Measurements from ENCODE around the gene CDH13. TPM values are rescaled to one million over a fixed set of nuclear protein-coding genes. Genes with fewer than 3 reads are reported as not detected.
A peak's percentile ranks its signal among the peaks of the same experiment; 100 is the strongest.

CDH13 gene
- total RNA-seq, 1 donor from 2014 or later: 25.7 TPM

GRCh38 chr16:83351846-83352245 is 725.1 kb downstream of the CDH13 start:
- DNase-seq (ENCODE audit: low spot score in 2 of 2): no peak
- no peak for FAIRE-seq

- DNase-seq (ENCODE audit: low spot score in 2 of 2) (no peak), FAIRE-seq (no peak)
Observed at GRCh38 chr16:83353241-83353640, 726.5 kb downstream of the CDH13 start.

GRCh38 chr16:83354015-83354414 is 727.2 kb downstream of the CDH13 start:
- FAIRE-seq: no peak

GRCh38 chr16:83355570-83356218 is 728.9 kb downstream of the CDH13 start:
- FAIRE-seq: no peak

More at GRCh38 chr16:83354015-83354414, 727.2 kb downstream of the CDH13 start:
- no peak for DNase-seq (ENCODE audit: low spot score in 2 of 2)

GRCh38 chr16:83356266-83356665 is 729.5 kb downstream of the CDH13 start:
- DNase-seq (ENCODE audit: low spot score in 2 of 2) (peak; percentile 8 to 29), FAIRE-seq (no peak)

More at GRCh38 chr16:83355570-83356218, 728.9 kb downstream of the CDH13 start:
- no peak for DNase-seq (ENCODE audit: low spot score in 2 of 2)

DNA sequence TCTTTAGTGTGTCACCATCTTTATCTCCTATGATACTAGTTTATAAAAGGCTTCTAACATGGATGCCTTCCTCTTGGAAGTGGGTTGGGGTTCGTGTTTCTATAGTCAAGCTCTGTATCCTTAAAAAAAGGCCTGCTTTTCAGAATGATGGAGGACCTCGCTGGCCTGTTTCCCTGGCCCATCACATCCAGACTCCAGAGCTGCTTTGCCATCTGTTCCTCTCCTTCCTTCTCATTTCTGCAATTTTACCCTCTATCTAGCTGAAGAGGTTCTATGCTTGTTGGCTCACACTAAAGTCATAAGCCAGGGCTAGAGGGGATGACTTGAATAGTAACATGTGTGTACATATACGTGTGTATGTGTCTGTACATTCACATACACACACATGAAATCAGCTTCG is 730.2 kb downstream of the CDH13 start:
- DNase-seq (ENCODE audit: low spot score in 2 of 2) (no peak), FAIRE-seq (no peak)

DNA sequence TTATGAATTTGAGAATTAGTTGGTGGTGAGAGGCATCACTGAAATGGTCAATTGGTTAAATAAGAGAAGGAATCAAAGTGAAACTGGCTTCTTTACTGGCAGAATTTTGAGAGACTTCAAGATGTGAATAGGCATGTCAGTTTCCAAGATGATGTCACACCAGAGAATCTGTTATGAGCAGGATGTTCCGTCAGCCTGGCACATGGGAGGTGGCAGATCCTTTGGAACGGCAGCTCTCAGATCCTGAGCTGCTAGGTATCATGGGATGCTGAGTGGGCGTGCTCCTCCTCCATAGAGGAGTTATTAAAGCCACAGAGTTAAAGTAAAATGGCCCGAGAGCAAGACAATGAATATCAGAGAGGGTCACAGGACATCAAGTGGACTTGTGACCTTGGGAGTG is 736.8 kb downstream of the CDH13 start:
- DNase-seq (ENCODE audit: low spot score in 2 of 2) (no peak), FAIRE-seq (no peak)

DNA sequence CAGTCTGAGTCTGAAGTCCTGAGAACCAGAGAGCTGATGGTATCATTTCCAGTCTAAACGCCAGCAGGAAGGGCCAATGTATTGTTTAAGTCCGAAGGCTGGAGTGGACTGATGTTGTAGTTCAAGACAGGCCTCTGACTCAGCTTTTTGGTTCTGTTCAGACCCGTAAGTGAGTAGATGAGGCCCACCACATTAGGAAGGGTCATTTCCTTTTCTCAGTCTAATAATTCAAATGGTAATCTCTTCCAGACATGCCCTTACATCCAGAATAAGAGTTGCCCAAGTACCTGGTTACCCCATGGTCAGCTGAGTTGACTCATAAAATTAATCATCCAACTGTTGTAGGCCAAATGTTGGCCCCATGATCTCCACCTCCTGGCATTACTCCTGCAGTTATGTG is 738.4 kb downstream of the CDH13 start:
- no peak for DNase-seq (ENCODE audit: low spot score in 2 of 2)
- FAIRE-seq: no peak

DNA sequence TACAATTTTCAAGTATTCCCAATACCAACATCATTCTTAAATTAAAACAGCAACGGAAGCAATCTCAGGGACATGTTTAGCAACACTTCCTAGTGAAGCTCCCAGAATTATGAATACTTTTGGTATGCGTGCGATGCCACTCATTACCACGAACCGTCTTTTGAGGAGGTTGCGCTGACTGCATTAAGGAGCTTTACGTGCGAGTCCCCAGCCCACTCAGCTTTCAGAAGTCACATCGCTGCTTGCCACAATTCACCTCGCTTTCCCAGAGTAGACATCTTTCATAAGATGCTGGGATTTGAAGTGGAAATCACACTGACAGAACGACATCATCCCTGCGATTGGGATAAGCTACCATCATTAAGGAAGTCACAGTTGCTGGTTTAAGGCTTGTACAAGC is 739.5 kb downstream of the CDH13 start:
- DNase-seq (ENCODE audit: low spot score in 2 of 2): no peak
- no peak for FAIRE-seq

DNA sequence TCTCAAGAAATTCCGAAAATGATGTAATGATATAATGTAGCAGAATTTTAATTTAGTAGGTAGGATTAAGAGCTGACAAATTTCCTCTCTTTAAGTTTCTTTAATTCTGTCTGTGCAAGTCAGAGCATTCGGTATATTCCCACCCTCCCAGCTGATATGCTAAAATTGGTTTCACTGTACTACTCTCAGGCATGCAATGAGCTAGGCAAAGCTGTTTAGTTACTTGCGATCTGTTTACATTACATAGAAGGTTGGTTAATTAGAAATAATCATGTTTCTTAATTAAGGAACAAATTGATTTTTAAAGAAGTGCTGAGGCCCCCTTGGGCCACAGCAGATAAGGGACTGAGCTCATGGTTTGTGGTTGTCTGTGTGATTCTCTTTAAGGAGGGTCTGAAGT is 748.2 kb downstream of the CDH13 start:
- no peak for FAIRE-seq
- no peak for DNase-seq (ENCODE audit: low spot score in 2 of 2)

GRCh38 chr16:83389751-83390150 is 763.0 kb downstream of the CDH13 start:
- no peak for DNase-seq (ENCODE audit: low spot score in 2 of 2)
- no peak for FAIRE-seq

- FAIRE-seq: no peak
- DNase-seq (ENCODE audit: low spot score in 2 of 2): no peak
Observed at GRCh38 chr16:83390759-83391158, 764.0 kb downstream of the CDH13 start.

- DNase-seq (ENCODE audit: low spot score in 2 of 2) (no peak), FAIRE-seq (no peak)
Observed at GRCh38 chr16:83392743-83393142, 766.0 kb downstream of the CDH13 start.

GRCh38 chr16:83393196-83393981 is 766.6 kb downstream of the CDH13 start:
- DNase-seq (ENCODE audit: low spot score in 2 of 2): no peak

DNA sequence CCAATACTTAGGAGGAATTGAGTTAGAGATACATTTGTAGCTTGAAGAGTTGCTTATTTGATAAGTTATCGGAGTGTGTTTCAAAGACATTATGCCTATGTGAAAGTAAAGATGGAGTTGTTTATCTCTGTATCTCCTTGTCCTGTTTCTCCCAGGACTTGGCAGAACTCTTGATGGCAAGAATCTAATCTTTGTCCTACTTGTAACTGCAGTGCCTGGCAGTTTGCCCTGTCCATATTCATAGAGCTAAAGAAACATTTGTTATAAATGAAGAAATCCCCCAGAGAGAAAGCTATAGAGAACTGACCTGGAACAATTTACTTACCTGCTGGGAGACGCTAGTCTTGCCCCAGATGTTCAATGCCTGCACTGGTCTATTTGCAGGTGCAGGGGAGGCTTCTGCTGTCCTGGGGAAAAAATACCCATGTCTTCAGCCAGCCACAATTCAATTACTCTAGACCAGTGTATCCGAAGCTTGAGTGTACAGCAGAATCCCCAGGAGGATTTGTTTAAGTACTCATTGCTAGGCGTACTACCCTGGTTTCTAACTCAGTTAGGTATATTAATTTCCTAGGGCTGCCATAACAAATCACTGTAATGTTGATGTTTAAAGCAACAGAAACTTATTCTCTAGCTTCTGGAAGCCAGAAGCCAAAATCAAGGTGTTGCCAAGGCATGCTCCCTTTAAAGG is 771.0 kb downstream of the CDH13 start:
- DNase-seq (ENCODE audit: low spot score in 2 of 2): no peak
- FAIRE-seq: no peak

More at GRCh38 chr16:83393196-83393981, 766.6 kb downstream of the CDH13 start:
- no peak for FAIRE-seq

- DNase-seq (ENCODE audit: low spot score in 2 of 2) (no peak), FAIRE-seq (no peak)
Observed at GRCh38 chr16:83400234-83400633, 773.5 kb downstream of the CDH13 start.

- FAIRE-seq (no peak), DNase-seq (ENCODE audit: low spot score in 2 of 2) (no peak)
Observed at GRCh38 chr16:83402160-83402814, 775.5 kb downstream of the CDH13 start.

- FAIRE-seq (no peak), DNase-seq (ENCODE audit: low spot score in 2 of 2) (no peak)
Observed at GRCh38 chr16:83402967-83403366, 776.2 kb downstream of the CDH13 start.

DNA sequence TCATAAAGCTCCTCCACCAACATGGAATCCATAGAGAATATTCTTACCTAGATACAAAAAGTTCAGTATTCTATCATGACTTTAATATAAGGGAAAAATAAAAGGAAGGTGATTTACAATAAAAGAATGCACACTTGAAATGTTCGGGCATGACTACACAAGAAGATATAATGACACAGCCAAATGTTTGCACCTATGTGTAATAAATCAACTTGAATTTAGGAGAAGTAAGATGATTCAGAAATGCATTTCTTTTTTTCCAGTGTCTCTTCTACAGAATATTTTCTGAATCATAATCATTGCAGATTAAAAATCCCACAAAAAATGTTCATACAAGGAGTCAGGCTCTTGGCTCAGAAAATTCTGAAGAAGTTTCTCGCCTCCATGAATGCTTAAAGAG is 777.0 kb downstream of the CDH13 start:
- DNase-seq (ENCODE audit: low spot score in 2 of 2) (no peak), FAIRE-seq (no peak)

- DNase-seq (ENCODE audit: low spot score in 2 of 2) (no peak), FAIRE-seq (no peak)
Observed at GRCh38 chr16:83404261-83404660, 777.5 kb downstream of the CDH13 start.

DNA sequence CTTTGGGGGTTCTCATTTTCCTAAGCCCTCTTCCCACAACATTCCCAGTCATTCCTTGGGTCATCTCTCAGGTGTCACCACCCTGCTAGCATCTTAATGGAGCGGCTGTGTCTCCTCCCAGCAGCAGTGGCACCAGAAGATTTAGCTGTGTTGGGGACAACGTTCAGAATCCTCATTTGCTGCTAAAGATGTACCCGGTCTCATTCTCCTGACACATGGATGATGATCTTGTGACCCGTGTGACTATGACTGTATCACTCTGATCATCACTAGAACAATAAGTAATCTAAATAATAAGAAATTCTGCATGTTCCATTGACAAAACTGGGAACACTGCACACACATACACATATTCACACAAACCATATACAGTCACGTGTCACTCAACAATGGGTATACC is 781.2 kb downstream of the CDH13 start:
- DNase-seq (ENCODE audit: low spot score in 2 of 2) (no peak), FAIRE-seq (no peak)
